HCT116 (cell line): ENCODE measurements around the gene CLPTM1L. TPM values are rescaled to one million over a fixed set of nuclear protein-coding genes. Genes with fewer than 3 reads are reported as not detected.

ENCODE experiments used
- ATAC-seq: fragments of 200-7000 bp; cut with Tn5 transposase; 2 replicates; pipeline ENCODE4 v1.9.1; 2020; ENCODE audit warnings: mild to moderate bottlenecking, moderate library complexity
- BruUV-seq: library from RNA; stranded (reverse); fragments of 400-500 nt; replicated peaks from 2 replicates; lab custom pipeline; 2021; lab: Mats Ljungman, UMichigan
- CTCF ChIA-PET: fragments of 300-600 bp; sonication (Branson Sonifier 250); formaldehyde crosslinking; loops from one replicate; lab custom pipeline; 2021; ENCODE audit warnings: antibody characterized with exemption; lab: Charles Lee
- POLR2A ChIA-PET: fragments of 300-600, 350-600 bp; sonication (Branson Sonifier 250); formaldehyde crosslinking; loops from one replicate; lab custom pipeline; 2021; ENCODE audit warnings: antibody characterized with exemption; lab: Charles Lee
- RAD21 ChIA-PET, 2 experiments: fragments of 300-600 bp; sonication (Branson Sonifier 250); formaldehyde crosslinking; loops; one replicate each; lab custom pipeline; 2023; ENCODE audit warnings: low total read pairs in 2 of 2; ENCODE audit not compliant: uncharacterized antibody in 2 of 2, unreplicated experiment in 2 of 2, low non-redundant PET in 1 of 2; lab: Charles Lee
- DNase-seq: peaks from one replicate; pipeline ENCODE4 v3.0.0-alpha.2; 2010; ENCODE audit warnings: low read depth, low spot score
- H2AFZ ChIP-seq: fragments of 200-600 bp; shearing (Covaris generic), sonication (generic); 2 replicates; pipeline ENCODE4 v1.6.1; 2017; ENCODE audit warnings: low read depth, mixed run types, mixed read lengths, antibody characterized with exemption, low read length; ENCODE audit not compliant: poor library complexity, severe bottlenecking
- H3K27ac ChIP-seq: 2 replicates; pipeline ENCODE4 v1.5.1; 2012; ENCODE audit warnings: low read depth, low read length
- H3K27me3 ChIP-seq: fragments of 200-600 bp; sonication (generic); 2 replicates; pipeline ENCODE4 v1.6.1; 2016; ENCODE audit warnings: mixed run types, low read length, mixed read lengths; ENCODE audit not compliant: insufficient read depth
- H3K36me3 ChIP-seq, 2 experiments: fragments of 200-500 bp in 1 of 2; fragments of 200-600 bp in 1 of 2; sonication (Bioruptor generic) in 1 of 2; sonication (generic) in 1 of 2; 2 replicates each; pipeline versions ENCODE4 v1.5.1 to v1.6.1; 2014 to 2016; ENCODE audit warnings: low read length in 2 of 2, inconsistent platforms in 1 of 2, mixed read lengths in 1 of 2, mixed run types in 1 of 2; ENCODE audit not compliant: insufficient read depth in 2 of 2, control insufficient read depth in 1 of 2
- H3K4me1 ChIP-seq, 2 experiments: fragments of 200-600 bp in 1 of 2; sonication (generic) in 1 of 2; 2 replicates each; pipeline versions ENCODE4 v1.5.1 to v1.6.1; 2012 to 2017; ENCODE audit warnings: low read length in 2 of 2, inconsistent platforms in 1 of 2, mild to moderate bottlenecking in 1 of 2, mixed read lengths in 1 of 2, mixed run types in 1 of 2, moderate library complexity in 1 of 2; ENCODE audit not compliant: insufficient read depth in 2 of 2, control insufficient read depth in 1 of 2
- H3K4me2 ChIP-seq: fragments of 200-600 bp; sonication (generic); 2 replicates; pipeline ENCODE4 v1.6.1; 2017; ENCODE audit warnings: mixed run types, low read length, mixed read lengths
- H3K4me3 ChIP-seq, 2 experiments: fragments of 200-600 bp in 1 of 2; sonication (generic) in 1 of 2; replicated peaks in 1 of 2; 2 replicates each; pipeline ENCODE4 v1.5.1; 2011 to 2016; ENCODE audit warnings: low read length in 2 of 2, control low read depth in 1 of 2, low read depth in 1 of 2, mild to moderate bottlenecking in 1 of 2, mixed read lengths in 1 of 2, mixed run types in 1 of 2
- H3K79me2 ChIP-seq: fragments of 200-600 bp; sonication (generic); 2 replicates; pipeline ENCODE4 v1.6.1; 2017; ENCODE audit warnings: mild to moderate bottlenecking, mixed run types, low read length, moderate library complexity, mixed read lengths; ENCODE audit not compliant: insufficient read depth
- H3K9ac ChIP-seq: fragments of 200-600 bp; sonication (generic); 2 replicates; pipeline ENCODE4 v1.6.1; 2016; ENCODE audit warnings: low read length, mixed read lengths
- H3K9me2 ChIP-seq: fragments of 200-600 bp; sonication (generic), shearing (Covaris generic); 2 replicates; pipeline ENCODE4 v1.6.1; 2017; ENCODE audit warnings: mixed run types, mild to moderate bottlenecking, moderate library complexity; ENCODE audit not compliant: insufficient read depth
- H3K9me3 ChIP-seq, 2 experiments: fragments of 200-500 bp in 1 of 2; fragments of 200-600 bp in 1 of 2; sonication (Bioruptor generic) in 1 of 2; sonication (generic) in 1 of 2; 2 replicates each; pipeline ENCODE4 v1.6.1; 2014 to 2017; ENCODE audit warnings: low read length in 2 of 2, mixed read lengths in 2 of 2, inconsistent platforms in 1 of 2, low read depth in 1 of 2, mild to moderate bottlenecking in 1 of 2, mixed run types in 1 of 2, moderate library complexity in 1 of 2; ENCODE audit not compliant: control insufficient read depth in 1 of 2, insufficient read depth in 1 of 2
- H4K20me1 ChIP-seq: fragments of 200-600 bp; sonication (generic), shearing (Covaris generic); 2 replicates; pipeline ENCODE4 v1.6.1; 2017; ENCODE audit warnings: mixed run types, mild to moderate bottlenecking, moderate library complexity; ENCODE audit not compliant: insufficient read depth
- CEBPB ChIP-seq: IDR thresholded peaks from 2 replicates; pipeline ENCODE4 v1.6.1; 2012; ENCODE audit warnings: low read depth
- EGR1 ChIP-seq: IDR thresholded peaks from 2 replicates; pipeline ENCODE4 v1.6.1; 2012; ENCODE audit warnings: low read depth
- ELF1 ChIP-seq: IDR thresholded peaks from 2 replicates; pipeline ENCODE4 v1.6.1; 2012; ENCODE audit warnings: low read depth, borderline replicate concordance
- EZH2phosphoT487 ChIP-seq: fragments of 200-600 bp; IDR thresholded peaks from 2 replicates; pipeline ENCODE4 v1.6.1; 2018; ENCODE audit warnings: antibody characterized with exemption, borderline replicate concordance
- FOSL1 ChIP-seq: IDR thresholded peaks from 2 replicates; pipeline ENCODE4 v1.6.1; 2012; ENCODE audit warnings: low read depth
- POLR2AphosphoS5 ChIP-seq: IDR thresholded peaks from 2 replicates; pipeline ENCODE4 v1.6.1; 2011; ENCODE audit warnings: mild to moderate bottlenecking, low read depth, low read length, moderate library complexity
- RAD21 ChIP-seq: IDR thresholded peaks from 2 replicates; pipeline ENCODE4 v1.6.1; 2012; ENCODE audit warnings: low read depth, mild to moderate bottlenecking
- REST ChIP-seq: IDR thresholded peaks from 2 replicates; pipeline ENCODE4 v1.6.1; 2012; ENCODE audit warnings: low read depth
- SP1 ChIP-seq: IDR thresholded peaks from 2 replicates; pipeline ENCODE4 v1.6.1; 2012; ENCODE audit warnings: low read depth
- SRF ChIP-seq: IDR thresholded peaks from 2 replicates; pipeline ENCODE4 v1.6.1; 2012; ENCODE audit warnings: low read depth
- YY1 ChIP-seq: IDR thresholded peaks from 2 replicates; pipeline ENCODE4 v1.6.1; 2011; ENCODE audit warnings: low read length, low read depth, moderate library complexity, mild to moderate bottlenecking; ENCODE audit not compliant: insufficient replicate concordance; ENCODE audit errors: extremely low read depth
- ZBTB33 ChIP-seq: IDR thresholded peaks from 2 replicates; pipeline ENCODE4 v1.6.1; 2011; ENCODE audit warnings: mild to moderate bottlenecking, low read length, moderate library complexity; ENCODE audit not compliant: insufficient replicate concordance; ENCODE audit errors: extremely low read depth
- ZNF274 ChIP-seq: fragments of 200-500 bp; sonication (Bioruptor generic); IDR thresholded peaks from 2 replicates; pipeline ENCODE4 v1.6.1; 2014; ENCODE audit warnings: mild to moderate bottlenecking, low read depth, low read length, inconsistent platforms
- intact Hi-C: fragments of 100-400 bp; cut with micrococcal nuclease; formaldehyde crosslinking; loops from 2 replicates; pipeline ENCODE4 v1.10.0; 2022
- total RNA-seq: library from RNA; stranded (reverse); gene quantifications from one replicate; pipeline ENCODE4 v1.2.1, GENCODE V29; 2021; ENCODE audit not compliant: unreplicated experiment

The CLPTM1L gene
- total RNA-seq, 1 experiment from 2014 or later, result 98.4 TPM

- RAD21 ChIA-PET, result no interaction called here
- intact Hi-C loops, result no loop called here
These were observed 45.4 kb downstream of the CLPTM1L start for GRCh38 chr5:1299511-1299850.

More at GRCh38 chr5:1299511-1299850, 45.4 kb downstream of the CLPTM1L start:
- no peaks in the 10 kb centered on the region; the same call in 1 of the 2 replicates for H3K27me3 ChIP-seq
- H3K36me3 ChIP-seq, result no peaks in the 10 kb centered on the region
- H3K27ac ChIP-seq, result no peak overlapping the region
- H3K4me2 ChIP-seq, result no peak overlapping the region
- no TSS peak for BruUV-seq
- DNase-seq, result no peak
- H3K9ac ChIP-seq, result no peak overlapping the region
- TF ChIP-seq REST (no peak), EZH2phosphoT487 (no peak), SP1 (no peak), SRF (no peak), EGR1 (no peak), FOSL1 (no peak), ZNF274 (no peak), ZBTB33 (no peak), CEBPB (no peak), POLR2AphosphoS5 (no peak), RAD21 (no peak), ELF1 (no peak), YY1 (no peak)
- no peak overlapping the region for H2AFZ ChIP-seq
- ChIA-PET POLR2A (no interaction called here), CTCF (no interaction called here)
- no peaks in the 10 kb centered on the region for H4K20me1 ChIP-seq
- H3K4me1 ChIP-seq, result peaks cover 0 to 5% of the 10 kb centered on the region in 2 experiments; a peak in 1 of 4 replicates
- H3K79me2 ChIP-seq, result no peaks in the 10 kb centered on the region
- no peak overlapping the region for H3K4me3 ChIP-seq
- no peaks in the 10 kb centered on the region for H3K9me3 ChIP-seq
- no peaks in the 10 kb centered on the region for H3K9me2 ChIP-seq
- ATAC-seq, result no peak
